Measurements from ENCODE around the gene RPL18A. TPM values are rescaled to one million over a fixed set of nuclear protein-coding genes. Genes with fewer than 3 reads are reported as not detected.

RPL18A gene
- polyA plus RNA-seq, 1 of the 3 experiments (the other 2 are of a cell fraction), result 2,695 TPM

DNA sequence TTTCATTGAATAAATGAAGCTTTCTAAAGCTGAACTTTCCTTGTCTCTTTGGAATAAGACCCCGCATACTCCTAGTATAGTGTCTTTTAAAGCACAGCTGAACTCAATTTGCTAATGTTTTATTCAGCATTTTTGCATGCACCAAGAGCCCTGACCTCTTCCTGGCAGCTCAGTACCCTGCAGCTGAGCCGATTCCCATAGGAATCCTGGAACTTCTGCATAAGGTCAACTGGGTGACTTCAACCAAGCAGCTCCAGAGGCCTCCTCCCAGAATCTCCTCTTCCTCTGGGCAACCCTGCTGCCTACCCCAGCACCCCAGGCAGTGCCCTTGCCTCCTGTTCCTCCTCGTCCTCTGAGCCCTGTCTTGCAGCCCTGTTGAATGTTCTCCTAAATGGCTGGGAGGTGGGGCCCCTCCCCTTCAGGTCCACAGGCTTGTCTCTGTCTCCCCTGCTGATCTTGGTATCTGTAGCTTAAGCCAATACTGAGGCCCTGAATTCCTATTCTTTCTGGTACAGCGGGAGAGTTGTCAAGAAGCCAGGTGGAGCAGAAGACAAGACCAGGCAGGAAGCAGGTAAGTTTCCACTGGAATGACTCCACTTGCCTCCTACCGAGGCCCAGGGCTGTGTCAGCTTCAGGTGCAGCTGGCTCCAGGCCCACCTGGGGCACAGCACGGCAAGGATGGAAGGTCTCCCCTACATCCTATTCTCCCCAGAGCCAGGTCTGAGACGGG lies 49.5 kb downstream of the RPL18A start:
- CTCF ChIA-PET, result interaction anchor here (3.2 kb wide), 1 partner anchor 23 kb away, joined by 13 read pairs; the partner anchor contains the start of gene CCDC124
- Histone ChIP-seq H4K20me1 (ENCODE audit: insufficient read depth) (no peaks in the 10 kb centered on the region), H3K79me2 (ENCODE audit: insufficient read depth) (no peaks in the 10 kb centered on the region), H3K4me3 (ENCODE audit: low read depth in 2 of 2, low read length in 1 of 2) (no peak overlapping the region), H2AFZ (ENCODE audit: low read depth) (no peak overlapping the region), H3K4me2 (no peak overlapping the region), H3K4me1 (ENCODE audit: control insufficient read depth in 1 of 2, insufficient read depth in 2 of 2, low read depth in 1 of 2, low read length in 1 of 2) (no peaks in the 10 kb centered on the region), H3K27me3 (ENCODE audit: insufficient read depth) (no peaks in the 10 kb centered on the region), H3K9me3 (0 out of 2 replicates have a peak, but pooled peaks cover 6% of the 10 kb centered on the region), H3K36me3 (replicated peaks in 1 of 2; ENCODE audit: control insufficient read depth in 1 of 2, insufficient read depth in 2 of 2, low read length in 1 of 2) (no peaks in the 10 kb centered on the region), H3K9ac (no peak overlapping the region), H3K27ac (ENCODE audit: low read depth in 2 of 2, low read length in 1 of 2) (no peak overlapping the region), H3F3A (replicated peaks; ENCODE audit: insufficient read depth) (no peaks in the 10 kb centered on the region), H3K9me2 (no peaks in the 10 kb centered on the region)
- POLR2A ChIA-PET, result no interaction called here
- TF ChIP-seq GATA2 (CRISPR knock-in tag; IDR thresholded peaks at IDR 0.05) (no peak), SMC3 (IDR thresholded peaks at IDR 0.05; ENCODE audit: low read depth, low read length) (no peak), MAX (IDR thresholded peaks at IDR 0.05; ENCODE audit: low read depth) (no peak), SIN3A (IDR thresholded peaks at IDR 0.05; ENCODE audit: borderline replicate concordance, low read depth, low read length) (no peak), POLR2AphosphoS5 (IDR thresholded peaks at IDR 0.05; ENCODE audit: low read depth, low read length) (no peak), FOXJ3 (CRISPR knock-in tag; IDR thresholded peaks at IDR 0.05) (no peak)
- DNase-seq, result no peak
- 36% methylated on average over 5 of the region's 7 CpGs for WGBS (ENCODE audit: low lambda C conversion rate)

GRCh38 chr19:17910791-17911360 lies 51.2 kb downstream of the RPL18A start:
- Histone ChIP-seq H3K9me2 (no peaks in the 10 kb centered on the region), H3K4me3 (ENCODE audit: low read depth in 2 of 2, low read length in 1 of 2) (no peak overlapping the region), H2AFZ (ENCODE audit: low read depth) (no peak overlapping the region), H3K27ac (ENCODE audit: low read depth in 2 of 2, low read length in 1 of 2) (no peak overlapping the region), H3K4me2 (no peak overlapping the region), H3K79me2 (ENCODE audit: insufficient read depth) (no peaks in the 10 kb centered on the region), H3K4me1 (ENCODE audit: control insufficient read depth in 1 of 2, insufficient read depth in 2 of 2, low read depth in 1 of 2, low read length in 1 of 2) (no peaks in the 10 kb centered on the region), H3K9ac (no peak overlapping the region), H4K20me1 (ENCODE audit: insufficient read depth) (no peaks in the 10 kb centered on the region), H3K9me3 (0 out of 2 replicates have a peak, but pooled peaks cover 6% of the 10 kb centered on the region), H3F3A (replicated peaks; ENCODE audit: insufficient read depth) (no peaks in the 10 kb centered on the region), H3K27me3 (ENCODE audit: insufficient read depth) (no peaks in the 10 kb centered on the region), H3K36me3 (replicated peaks in 1 of 2; ENCODE audit: control insufficient read depth in 1 of 2, insufficient read depth in 2 of 2, low read length in 1 of 2) (no peaks in the 10 kb centered on the region)
- ChIA-PET POLR2A (no interaction called here), CTCF (interaction anchor here (1.2 to 3.2 kb wide), 3 partner anchors 9 to 27 kb away, joined by 3 to 13 read pairs (median 5); partner anchors contain the start of gene CCDC124)
- no peak for DNase-seq
- TF ChIP-seq USF2 (IDR thresholded peaks at IDR 0.05; ENCODE audit: borderline replicate concordance, low read depth, low read length), result no peak
- TF ChIP-seq RXRA (IDR thresholded peaks at IDR 0.05; ENCODE audit: borderline replicate concordance, low read depth), result no peak
- no peak for TF ChIP-seq FOSL2 (IDR thresholded peaks at IDR 0.05; ENCODE audit: borderline replicate concordance, low read depth)
- TF ChIP-seq RFX5 (IDR thresholded peaks at IDR 0.05; ENCODE audit: low read length), result no peak
- no peak for TF ChIP-seq FOXM1 (IDR thresholded peaks at IDR 0.05; ENCODE audit: low read depth)
- 13% methylated on average over 10 of the region's 11 CpGs for WGBS (ENCODE audit: low lambda C conversion rate)

Small RNAs within 50 kb of the gene (small RNA-seq; reads per million reads assigned to genes)
- gene SNORA68, result 0 reads per million in 7 experiments

Other genes with a start within 250 kb of the RPL18A start
- gene UNC13A, start 171.6 kb upstream of the RPL18A start, polyA plus RNA-seq (2012; rRNA removed), result 0.32 and 0.38 TPM in 2 replicates
- 7.8 and 18.4 TPM in 2 replicates for gene MAP1S, start 140.4 kb upstream of the RPL18A start, polyA plus RNA-seq (2012; rRNA removed)
- 0.19 and 0.71 TPM in 2 replicates for gene FCHO1, start 108.4 kb upstream of the RPL18A start, polyA plus RNA-seq (2012; rRNA removed)
- not detected in 2 replicates for gene B3GNT3, start 64.8 kb upstream of the RPL18A start, polyA plus RNA-seq (2012; rRNA removed)
- gene INSL3, start 38.4 kb upstream of the RPL18A start, polyA plus RNA-seq (2012; rRNA removed), result 0.21 and 0.65 TPM in 2 replicates
- 1.3 and 2.0 TPM in 2 replicates for gene JAK3, start 11.9 kb upstream of the RPL18A start, polyA plus RNA-seq (2012; rRNA removed)
- 0.02 TPM in 2 replicates for gene SLC5A5, start 12.0 kb downstream of the RPL18A start, polyA plus RNA-seq (2012; rRNA removed)
- 157 and 231 TPM in 2 replicates for gene CCDC124, start 73.1 kb downstream of the RPL18A start, polyA plus RNA-seq (2012; rRNA removed)
- gene KCNN1, start 107.2 kb downstream of the RPL18A start, polyA plus RNA-seq (2012; rRNA removed), result 2.7 and 3.6 TPM in 2 replicates
- gene ARRDC2, start 148.3 kb downstream of the RPL18A start, polyA plus RNA-seq (2012; rRNA removed), result 5.5 and 6.3 TPM in 2 replicates
- gene IL12RB1, start 227.0 kb downstream of the RPL18A start, polyA plus RNA-seq (2012; rRNA removed), result 0.02 TPM in 1 of 2 replicates, not detected in the other
- 3.1 and 4.5 TPM in 2 replicates for gene MAST3, start 237.9 kb downstream of the RPL18A start, polyA plus RNA-seq (2012; rRNA removed)

Data from SK-N-SH (cell line).